HG03060 (cell line): ENCODE results near the gene CCL5.

Experiments used
- ATAC-seq: cut with Tn5 transposase; IDR thresholded peaks from one replicate; pipeline ENCODE4 v1.9.1; 2021; ENCODE audit warnings: low read depth, moderate number of reproducible peaks; ENCODE audit not compliant: unreplicated experiment

CCL5 gene

DNA sequence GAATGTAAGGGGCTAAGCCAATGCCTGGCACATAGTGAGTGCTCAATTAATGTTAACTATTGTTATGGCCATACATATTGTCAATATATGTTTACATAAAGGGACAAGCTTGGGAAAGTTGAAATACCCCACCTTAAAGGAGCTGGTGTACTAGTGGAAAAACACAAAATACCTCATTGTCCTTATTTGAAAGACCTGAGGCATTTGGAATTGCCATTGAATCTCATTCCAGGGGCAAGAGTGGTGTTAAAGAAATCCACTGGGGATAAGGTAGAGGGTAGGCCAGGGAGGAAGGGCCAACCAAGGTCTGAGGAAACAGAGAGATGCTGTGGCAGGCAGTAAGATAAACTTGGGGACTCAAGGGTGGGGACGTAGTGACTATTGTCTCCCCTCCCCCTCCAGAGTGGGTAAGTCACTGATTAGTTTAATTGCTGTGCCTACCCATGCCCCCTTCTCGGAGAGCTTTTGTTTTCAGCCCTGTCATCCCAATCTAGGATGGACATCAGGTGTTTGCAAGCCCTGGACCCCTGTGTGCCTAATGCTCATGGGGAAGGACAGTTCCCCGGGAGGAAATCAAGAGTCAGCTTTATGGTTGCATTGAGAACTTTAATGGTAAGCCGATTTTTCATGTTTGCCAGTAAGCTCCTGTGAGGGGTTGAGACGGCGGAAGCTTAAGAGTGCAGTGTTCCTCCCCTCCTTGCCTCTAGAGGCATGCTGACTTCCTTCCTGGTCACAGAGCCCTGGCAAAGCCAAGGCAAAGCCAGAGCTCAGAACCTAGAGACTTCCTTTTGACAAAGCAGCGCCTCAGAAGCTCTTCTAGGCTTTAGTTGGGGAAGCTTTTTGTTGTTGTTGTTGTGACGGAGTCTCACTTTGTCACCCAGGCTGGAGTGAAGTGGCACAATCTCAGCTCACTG is 9.0 kb downstream of the CCL5 start:
- no peak for ATAC-seq

DNA sequence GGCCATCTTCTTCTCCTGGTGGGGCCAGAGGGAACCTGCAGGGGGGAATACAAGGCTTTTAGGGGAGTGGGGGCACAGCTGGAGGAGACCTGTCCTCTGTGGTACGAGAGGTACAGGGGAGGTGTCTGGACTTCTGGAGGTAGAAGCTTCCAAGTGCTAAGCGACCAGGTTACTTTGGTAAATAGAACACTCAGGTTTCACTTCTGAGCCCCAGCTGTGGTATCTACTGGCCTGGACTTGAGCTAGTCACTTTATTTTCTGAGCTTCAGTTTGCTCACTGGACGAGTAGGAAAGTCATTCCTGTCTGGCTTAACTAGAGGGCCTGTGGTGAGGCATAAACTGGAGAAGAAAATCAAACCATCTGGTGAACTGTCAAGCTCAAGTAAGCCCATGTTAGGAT is 11.4 kb downstream of the CCL5 start, which contains the start of gene HEATR9:
Gene HEATR9, minus strand, starts transcription at position 155 of the 400 bp plus-strand sequence. Its CDS starts 149 bp downstream, at position 6.
- ATAC-seq = no peak

DNA sequence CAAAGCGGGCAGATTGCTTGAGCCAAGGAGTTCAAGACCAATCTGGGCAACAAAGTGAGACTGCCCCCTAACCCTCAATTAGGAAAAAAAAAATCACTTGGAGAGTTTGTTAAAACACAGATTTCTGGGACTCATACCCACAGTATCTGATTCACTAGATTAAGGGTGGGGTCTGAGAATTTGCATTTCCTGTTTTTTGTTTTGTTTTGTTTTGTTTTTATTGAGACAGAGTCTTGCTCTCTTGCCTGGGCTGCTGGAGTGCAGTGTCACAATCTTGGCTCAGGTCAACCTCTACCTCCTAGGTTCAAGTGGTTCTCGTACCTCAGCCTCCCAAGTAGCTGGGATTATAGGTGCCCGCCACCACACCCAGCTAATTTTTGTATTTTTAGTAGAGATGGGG is 12.6 kb downstream of the CCL5 start:
- no peak for ATAC-seq

DNA sequence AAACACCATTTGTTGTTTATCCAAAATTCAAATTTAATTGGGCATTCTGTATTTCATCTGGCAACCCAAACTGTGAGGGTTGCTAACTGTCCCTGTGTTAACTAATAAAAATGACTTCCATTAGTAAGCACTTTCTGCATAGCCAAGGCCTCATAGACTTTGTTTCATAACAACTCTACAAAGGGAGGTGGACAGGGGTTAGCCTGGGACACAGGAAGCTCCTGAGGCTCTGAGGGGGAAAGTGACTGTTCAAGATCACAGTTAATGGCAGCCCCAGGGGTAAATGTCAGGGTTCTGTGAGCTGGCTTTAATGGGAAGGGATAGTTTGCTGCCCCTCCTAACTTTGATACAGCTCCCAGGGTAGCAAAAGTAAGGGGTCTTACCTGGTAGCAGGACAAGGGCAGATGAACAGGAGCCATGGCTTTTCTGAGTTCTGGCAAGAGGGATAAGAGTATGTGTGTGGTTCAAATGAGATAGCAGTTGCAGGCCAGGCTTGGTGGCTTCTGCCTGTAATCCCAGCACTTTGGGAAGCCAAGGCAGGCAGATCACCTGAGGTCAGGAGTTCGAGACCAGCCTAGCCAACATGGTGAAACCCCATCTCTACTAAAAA is 13.7 kb downstream of the CCL5 start:
- ATAC-seq = no peak

DNA sequence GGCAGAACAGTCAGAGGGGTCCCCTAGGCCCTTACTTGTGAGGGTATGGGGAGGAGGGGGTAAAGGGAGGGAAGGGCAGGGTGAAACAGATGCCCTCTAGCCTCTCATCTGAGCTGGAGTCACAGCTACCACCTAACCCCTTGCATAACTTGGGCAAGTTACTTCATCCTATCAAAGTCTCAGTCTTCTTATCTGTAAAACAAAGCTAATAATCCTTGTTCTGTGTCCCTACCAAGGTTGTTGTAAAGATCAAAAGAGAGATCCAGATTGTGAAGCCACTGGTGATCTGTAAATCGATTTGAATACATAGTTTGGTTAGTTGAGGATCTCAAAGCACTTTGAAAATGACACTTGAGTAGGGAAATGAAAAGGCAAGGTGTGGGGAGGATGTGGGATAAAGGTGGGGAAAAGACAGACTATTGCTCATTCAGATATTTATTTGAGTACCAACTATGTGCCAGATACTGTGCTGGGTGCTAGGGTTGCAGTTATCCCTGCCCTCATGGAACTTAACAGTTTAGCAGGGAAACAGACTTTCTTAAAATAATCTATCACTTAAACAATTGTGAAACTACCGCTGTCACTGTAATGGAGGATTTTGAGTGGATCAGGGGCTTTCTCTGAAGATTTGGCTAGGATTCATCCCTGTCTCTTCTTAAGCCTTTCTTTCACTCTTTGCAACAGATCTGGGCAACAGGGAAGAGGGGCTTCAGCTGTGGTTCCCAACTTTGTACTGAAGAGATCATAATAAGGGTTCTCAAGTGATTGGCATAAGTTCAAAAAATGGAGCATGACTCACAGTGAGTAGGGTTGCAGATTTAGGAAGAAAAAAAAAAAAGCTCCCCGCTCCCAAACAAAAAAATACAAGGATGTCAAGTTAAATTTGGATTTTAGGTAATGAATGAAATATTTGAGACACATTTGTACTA is 14.5 kb downstream of the CCL5 start:
- ATAC-seq = no peak

DNA sequence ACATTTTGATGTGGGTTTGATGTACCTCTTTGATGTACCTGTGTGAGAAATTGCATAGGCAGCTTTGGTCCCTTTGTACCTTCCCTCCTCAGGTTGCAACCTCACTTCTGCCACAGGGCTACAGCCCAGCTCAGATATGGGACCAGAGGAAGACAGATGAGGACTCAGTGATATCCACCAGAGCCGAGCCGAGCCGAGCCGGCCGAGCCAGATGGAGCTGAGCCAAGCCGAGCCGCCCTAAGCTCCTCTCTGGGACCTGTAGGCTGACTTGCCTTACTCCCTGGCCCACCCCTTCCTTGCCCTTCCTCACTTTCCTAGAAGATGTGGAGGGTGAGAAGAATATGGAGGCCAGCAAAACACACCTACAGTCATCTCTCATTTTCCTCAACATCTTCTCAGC is 15.3 kb downstream of the CCL5 start:
- no peak for ATAC-seq

DNA sequence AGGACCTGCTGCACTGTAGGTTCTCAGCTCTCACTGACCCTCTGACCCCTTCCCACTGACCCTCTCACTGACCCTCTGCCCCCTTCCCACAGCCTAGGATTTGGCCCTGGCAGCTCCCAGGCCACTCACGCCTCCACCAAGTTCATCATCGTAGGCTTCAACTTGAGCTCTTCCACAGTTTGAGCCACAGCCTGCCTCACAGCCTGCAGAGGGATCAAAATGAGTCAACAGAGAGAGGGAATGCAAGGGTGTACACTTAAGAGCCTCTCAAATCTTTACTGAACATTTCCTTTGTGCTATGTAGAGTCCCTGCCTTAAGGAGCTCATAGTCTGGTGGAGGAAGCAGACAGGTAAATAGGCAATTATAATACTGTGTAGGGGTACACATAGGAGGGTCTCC is 23.6 kb downstream of the CCL5 start:
- no peak for ATAC-seq

DNA sequence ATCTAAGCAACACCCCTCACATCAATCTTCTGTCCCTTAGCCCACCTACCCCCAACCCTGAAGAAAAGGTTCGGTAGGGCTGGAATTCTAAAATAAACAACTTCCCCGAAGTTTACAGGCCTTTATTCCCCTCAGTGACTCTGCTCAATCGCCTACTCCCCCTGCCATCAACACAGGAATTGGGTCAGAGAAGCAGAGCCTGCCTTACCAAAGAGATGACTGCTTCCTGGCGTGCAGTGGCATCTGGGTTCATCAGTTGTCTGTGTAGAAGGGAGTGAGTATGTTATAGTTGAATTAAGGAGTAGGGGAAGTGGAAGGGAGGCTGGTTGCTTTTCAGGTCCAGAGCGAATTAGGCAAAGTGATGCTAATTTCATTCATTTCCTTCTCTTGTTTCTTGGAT is 24.2 kb downstream of the CCL5 start:
- ATAC-seq = no peak

DNA sequence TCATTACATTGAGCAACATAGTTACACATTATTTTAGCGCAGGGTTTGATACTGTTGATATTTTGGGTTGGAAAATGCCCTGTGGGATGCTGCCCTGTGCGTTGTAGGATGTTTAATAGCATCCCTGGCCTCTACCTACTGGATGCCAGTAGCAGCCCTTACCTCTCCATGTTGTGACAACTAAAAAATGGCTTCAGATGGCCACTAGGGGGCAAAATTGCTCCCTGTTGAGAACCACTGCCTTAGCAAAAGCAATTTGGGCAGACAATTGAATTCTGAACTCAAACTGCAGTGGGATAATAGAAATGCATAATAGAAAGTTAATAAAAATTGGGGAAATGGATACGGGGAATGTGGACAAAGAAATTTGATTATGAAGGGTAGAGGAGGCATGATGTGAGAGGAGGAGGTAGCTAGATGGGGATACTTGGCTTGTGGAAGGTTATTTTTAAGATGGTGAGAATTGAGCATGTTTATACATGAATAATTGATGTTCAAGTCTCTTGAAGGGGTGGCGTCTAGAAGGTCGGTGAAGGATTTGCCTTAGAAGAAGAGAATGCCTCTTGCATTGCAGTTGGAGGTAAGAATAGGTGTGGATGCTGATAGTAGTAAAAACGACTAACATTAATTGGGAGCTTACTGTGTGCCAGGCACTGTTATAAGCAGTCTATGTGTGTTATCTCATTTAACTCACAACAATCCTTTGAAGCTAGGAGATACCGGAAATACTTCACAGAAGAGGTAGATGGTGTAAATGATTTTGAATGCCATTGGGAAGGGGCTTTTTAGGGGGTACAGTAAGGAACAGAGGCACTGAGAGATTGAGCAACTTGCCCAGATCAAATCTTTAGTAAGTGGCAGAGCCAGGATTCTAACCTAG is 30.5 kb downstream of the CCL5 start:
- no peak for ATAC-seq

DNA sequence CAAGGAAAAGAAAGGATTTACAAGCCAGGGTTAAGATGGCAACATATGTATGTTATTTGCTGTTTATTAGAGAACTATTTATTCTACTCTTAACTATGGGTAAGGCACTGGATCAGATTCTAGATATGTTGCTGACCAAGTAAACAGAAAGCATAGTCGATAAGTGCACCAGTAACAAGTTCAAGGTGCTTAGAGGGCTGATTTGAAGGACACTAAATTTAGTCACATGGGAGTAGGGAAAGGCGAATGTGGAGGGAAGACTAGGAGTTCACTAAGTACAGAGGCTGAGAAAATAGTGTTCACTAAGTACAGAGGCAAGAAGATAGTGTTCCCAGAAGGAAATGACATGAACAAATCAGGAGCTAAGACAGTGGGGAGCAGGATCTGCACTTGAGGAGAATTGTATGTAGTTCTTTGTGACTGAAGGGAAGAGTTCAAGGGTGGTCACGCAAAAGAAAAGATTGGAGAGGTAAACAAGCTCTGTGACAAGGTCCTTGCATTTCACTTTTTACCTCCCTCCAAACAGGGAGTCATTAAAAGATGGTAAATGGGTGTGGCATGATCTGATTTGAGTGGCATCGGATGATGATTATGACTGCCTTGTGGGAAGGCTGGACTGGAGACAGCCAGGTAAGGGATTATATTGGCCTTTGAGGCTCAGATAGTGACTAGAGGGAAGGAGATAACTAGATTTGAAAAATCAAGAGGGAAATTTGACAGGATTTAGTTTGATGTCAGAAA is 32.4 kb downstream of the CCL5 start:
- ATAC-seq = no peak

DNA sequence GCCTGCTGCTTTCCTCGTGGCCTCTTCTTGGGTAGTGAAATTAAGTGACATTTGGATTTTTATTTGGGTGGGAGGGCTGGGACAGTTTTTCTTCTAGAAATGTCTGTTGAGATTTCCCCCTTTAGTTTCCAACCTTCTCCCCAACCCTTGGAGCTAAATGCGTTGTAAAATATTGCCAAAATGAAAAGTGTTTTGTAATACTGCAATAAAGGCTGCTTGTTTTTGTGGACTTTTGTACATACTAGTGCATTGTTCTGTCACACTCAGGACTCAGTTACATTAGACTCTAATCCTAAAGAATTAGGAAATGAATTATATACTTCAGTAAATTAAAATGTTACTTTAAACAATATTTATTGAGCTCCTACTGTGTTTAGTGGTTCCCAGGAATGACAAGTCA is 33.2 kb downstream of the CCL5 start:
- ATAC-seq = no peak

DNA sequence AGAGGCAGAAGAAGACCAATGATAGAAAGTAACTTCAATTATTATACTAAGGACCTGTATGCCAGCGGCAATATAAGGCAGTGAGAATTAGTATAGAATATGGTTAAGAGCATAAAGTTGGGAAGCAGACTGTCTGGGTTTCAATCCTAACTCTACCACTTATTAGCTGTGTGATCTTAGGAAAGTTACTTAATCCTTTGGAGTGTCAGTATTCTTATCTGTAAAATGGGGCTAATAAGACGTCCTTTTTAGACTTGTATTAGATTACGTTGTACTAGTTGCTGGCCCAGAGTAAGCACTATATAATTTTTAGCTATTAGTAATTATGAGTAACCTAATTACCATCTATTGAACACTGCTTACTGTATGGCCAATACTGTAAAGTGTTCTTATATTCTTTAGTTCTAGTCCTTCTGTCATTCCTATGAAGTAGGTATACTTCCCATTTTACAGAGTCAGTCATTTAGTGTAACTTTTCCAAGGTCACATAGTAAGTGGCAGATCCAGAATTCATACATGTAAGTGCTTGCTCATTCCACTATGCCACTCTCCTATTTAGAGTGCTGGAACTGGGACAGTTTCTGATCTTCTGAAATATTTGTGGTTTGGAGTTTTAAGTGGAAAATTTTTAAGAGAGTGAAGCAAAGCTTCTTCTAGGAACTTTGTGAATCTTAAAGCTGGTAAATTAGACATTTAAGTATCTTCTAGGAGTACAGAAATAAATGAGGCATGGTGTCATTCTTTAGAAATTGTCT is 33.9 kb downstream of the CCL5 start:
- ATAC-seq = no peak

DNA sequence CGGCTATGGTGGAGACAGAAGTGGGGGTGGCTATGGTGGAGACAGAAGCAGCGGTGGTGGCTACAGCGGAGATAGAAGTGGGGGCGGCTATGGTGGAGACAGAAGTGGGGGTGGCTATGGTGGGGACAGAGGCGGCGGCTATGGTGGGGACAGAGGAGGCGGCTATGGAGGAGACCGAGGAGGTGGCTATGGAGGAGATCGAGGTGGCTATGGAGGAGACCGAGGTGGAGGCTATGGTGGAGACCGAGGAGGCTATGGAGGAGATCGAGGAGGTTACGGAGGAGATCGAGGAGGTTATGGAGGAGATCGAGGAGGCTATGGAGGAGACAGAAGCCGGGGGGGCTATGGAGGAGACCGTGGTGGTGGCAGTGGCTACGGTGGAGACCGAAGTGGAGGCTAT is 35.6 kb downstream of the CCL5 start:
- ATAC-seq = no peak

DNA sequence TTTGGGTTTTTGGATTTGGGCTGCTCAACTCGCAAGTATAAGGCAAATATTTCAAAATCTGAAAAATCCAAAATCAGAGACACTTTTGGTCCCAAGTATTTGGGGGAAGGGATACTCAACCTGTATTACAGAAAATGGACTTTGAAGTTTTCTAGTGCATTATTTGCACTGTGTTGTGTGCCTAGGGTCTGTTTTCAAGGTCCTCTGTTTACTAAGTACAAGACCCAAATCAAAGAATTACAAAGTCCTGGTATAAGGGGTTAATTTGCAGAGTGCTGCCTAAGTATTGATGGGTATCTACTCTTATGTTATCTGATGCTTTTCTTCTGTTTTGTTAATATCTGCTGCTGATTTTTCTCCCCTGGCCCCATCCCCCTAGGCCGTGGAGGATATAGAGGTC is 36.5 kb downstream of the CCL5 start:
- ATAC-seq = no peak

DNA sequence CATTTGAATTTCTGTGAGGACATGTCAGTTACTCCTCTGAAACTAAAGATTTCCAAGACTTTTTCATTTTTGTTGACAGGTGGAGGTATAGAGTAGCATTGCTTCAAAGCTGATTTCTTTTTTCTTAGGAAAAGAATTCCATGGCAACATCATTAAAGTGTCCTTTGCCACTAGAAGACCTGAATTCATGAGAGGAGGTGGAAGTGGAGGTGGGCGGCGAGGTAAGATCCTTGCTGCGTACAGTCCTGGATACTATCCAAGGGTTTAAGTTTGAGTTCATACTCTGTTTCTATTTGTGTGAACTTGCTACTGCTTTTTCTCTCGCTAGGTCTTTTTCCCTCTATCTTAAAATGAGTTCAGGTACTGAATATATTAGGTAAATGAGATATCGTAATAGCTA is 37.9 kb downstream of the CCL5 start:
- no peak for ATAC-seq

DNA sequence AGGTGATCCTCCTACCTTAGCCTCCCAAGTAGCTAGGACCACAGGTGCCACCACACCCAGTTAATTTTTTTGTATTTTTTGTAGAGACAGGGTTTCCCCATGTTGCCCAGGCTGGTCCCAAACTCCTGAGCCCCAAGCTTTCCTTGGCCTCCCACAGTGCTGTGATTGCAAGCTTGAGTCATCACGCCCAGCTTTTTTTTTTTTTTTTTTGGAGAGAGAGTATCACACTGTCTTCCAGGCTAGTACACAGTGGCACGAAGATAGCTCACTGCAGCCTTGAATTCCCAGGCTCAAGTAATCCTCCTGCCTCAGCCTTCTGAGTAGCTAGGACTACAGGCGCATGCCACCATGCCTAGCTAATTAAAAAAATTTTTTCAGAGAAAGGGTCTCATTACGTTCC is 38.7 kb downstream of the CCL5 start:
- ATAC-seq = no peak

DNA sequence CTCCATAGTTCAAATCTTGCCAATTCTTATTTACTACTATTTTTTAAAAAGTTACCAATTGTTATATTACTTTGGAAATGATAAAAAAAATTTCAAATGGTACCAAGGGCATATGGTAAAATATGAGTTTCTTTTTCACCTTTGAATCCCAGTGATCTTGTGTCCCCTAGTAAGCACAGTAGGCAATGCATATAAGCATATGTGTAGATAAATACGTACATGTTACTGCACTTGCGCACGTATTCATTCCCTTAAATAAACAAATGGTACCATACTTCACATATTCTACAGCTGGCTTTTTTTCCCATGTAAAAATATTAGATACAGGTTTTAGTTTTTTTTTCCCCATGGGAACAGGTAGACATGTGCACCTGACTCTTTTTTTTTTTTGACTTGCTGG is 39.1 kb downstream of the CCL5 start:
- no peak for ATAC-seq

DNA sequence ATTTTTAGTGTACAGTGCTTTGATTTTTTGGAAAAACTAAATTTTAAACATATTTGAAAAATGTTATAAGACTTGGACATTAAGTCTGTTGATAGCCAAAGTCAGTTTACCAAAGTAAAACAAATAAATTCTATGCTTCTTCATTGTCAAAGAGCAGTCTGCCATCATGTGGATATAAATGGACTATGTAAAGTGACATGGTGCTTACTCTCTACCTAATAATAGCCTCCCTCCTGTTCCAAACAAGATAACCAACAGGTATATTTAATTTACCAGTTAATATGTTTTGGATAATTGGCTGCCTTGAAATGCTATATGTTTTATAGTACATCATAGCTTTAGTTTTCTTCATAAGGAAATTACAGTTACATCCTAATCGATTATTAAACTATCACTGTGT is 55.0 kb downstream of the CCL5 start:
- no peak for ATAC-seq
